Stimulated activated CD4-positive, alpha-beta T cell treated with anti-CD3 and anti-CD28 coated beads, Interleukin-4, amount 100 ng/mL, for 24 hours (primary cell): ENCODE measurements around the gene CUTC.

Experiments used
- DNase-seq: peaks from one replicate; pipeline ENCODE4 v3.0.0-alpha.2; 2020

CUTC gene

GRCh38 chr10:99784727-99785441 lies 52.9 kb downstream of the CUTC start:
- DNase-seq = no peak

GRCh38 chr10:99785646-99786045 lies 53.6 kb downstream of the CUTC start:
- DNase-seq = no peak

- no peak for DNase-seq
Measured at GRCh38 chr10:99787311-99787710, 55.3 kb downstream of the CUTC start.

- no peak for DNase-seq
Measured at GRCh38 chr10:99787782-99788445, 55.9 kb downstream of the CUTC start.

GRCh38 chr10:99788598-99789256 lies 56.7 kb downstream of the CUTC start:
- DNase-seq = no peak

GRCh38 chr10:99791831-99792230 lies 59.8 kb downstream of the CUTC start:
- DNase-seq = no peak

- no peak for DNase-seq
Measured at GRCh38 chr10:99793819-99794218, 61.8 kb downstream of the CUTC start.

- DNase-seq = no peak
Measured at GRCh38 chr10:99796928-99797327, 64.9 kb downstream of the CUTC start.

- DNase-seq = no peak
Measured at GRCh38 chr10:99798031-99798430, 66.0 kb downstream of the CUTC start.

GRCh38 chr10:99798920-99799319 lies 66.9 kb downstream of the CUTC start:
- no peak for DNase-seq

GRCh38 chr10:99799613-99800012 lies 67.6 kb downstream of the CUTC start:
- no peak for DNase-seq

GRCh38 chr10:99804471-99804870 lies 72.4 kb downstream of the CUTC start:
- DNase-seq = no peak

- DNase-seq = no peak
Measured at GRCh38 chr10:99805190-99805589, 73.2 kb downstream of the CUTC start.
